GM18517 (cell line): Measurements from ENCODE around the gene GPC3.
"Not testable (repeated sequence)": the region's sequence is repeated elsewhere in the genome, so short reads cannot be mapped to it uniquely, and the experiment has no call there.

Experiments used
- ATAC-seq: cut with Tn5 transposase; IDR thresholded peaks from one replicate; pipeline ENCODE4 v1.9.1; 2021; ENCODE audit warnings: mild to moderate bottlenecking, moderate library complexity; ENCODE audit not compliant: unreplicated experiment

Gene GPC3

DNA sequence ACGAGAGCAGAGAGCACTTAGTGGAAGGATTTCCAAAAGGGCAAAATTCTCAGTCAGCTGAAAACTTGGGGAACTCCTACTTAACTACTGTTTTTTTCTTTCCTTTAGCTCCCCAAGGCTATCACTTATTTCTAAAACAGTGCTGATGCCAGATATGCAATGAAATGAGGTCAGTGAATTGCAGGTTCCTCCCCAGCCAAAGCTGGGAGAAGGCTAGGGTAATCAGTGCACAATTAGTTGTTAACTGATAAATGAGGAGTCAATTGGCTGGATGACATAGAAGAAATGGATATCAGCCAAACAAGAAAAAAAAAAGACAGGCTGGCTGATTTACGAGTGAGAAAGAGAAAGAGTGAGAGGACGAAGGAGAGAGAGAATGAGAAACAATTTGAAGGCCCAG, 195.6 kb downstream of the GPC3 start:
- no peak for ATAC-seq

DNA sequence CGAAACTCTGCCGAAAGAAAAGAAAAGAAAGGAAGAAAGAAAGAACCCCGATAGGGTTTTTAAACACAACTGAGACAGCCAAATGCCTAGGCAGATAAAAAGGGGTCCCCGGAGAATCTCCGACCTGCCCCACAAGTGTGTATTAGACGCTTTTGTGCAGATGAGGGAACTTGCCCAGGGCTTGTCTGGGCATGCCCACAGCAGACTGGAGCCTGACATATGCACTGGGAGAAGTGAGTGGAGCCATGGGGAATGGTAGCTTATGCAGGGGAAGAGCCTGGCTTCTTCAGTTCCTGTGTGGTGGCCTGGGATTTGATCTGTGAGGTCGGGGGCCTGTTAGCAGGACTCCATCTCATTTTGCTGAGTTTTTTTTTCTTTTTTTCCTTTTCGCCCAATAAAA, 199.0 kb downstream of the GPC3 start:
- ATAC-seq: no peak

DNA sequence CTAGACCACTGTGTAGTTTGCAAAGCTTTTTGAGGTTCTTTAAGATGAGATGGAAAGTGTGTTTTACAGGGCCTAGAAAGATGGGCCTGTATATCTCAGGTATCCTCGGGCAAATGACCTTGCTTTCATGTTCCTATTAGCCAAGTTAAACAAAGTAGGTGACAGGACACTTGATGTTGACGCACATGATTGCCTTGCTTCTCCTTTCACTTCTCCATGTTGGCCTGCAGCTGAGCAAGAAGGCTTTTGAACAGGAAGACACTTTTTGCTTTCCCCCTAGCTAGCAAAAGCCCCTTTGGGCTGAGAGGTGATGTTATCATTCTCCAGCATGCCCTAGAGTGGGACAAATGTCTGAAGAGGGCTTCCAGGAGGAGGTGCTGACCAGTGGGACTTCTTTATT, 202.1 kb downstream of the GPC3 start:
- no peak for ATAC-seq

DNA sequence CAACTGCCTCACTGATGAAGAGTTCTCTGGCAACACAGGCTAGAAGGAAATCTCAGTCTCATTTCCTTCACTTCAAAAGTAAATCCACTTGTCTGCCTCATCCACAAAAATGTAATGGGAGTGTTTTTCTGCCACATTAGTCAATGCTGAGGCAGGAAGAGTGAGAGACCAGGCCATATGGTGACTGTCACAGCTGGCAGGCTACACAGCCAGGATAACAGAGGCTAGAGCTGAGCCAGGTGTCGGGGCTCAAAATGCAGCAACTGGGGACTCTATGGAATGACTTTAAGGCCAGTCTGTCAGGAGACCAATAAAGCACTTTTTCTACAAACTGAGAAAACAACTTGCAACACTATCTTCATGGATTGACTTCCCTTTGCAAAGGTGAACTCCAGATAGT, 204.2 kb downstream of the GPC3 start:
- ATAC-seq: no peak

DNA sequence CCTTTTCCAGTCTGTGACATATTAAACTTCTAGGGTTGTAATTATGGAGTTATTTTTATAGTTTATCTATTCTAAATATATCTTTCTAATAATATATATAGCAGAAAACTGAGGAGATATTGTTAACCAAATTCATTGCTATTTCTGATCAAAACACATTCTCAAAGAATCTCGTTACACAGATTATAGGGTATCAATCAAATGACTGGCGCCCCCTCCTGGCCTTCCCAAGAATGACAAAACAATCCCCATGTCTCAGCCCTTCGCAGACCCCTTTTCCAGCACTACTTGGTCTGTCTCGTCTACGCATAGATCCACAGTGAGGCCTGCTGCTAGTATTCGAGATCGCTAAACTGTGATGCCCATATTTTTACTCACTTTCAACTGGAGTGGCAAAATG, 209.3 kb downstream of the GPC3 start:
- ATAC-seq: no peak

DNA sequence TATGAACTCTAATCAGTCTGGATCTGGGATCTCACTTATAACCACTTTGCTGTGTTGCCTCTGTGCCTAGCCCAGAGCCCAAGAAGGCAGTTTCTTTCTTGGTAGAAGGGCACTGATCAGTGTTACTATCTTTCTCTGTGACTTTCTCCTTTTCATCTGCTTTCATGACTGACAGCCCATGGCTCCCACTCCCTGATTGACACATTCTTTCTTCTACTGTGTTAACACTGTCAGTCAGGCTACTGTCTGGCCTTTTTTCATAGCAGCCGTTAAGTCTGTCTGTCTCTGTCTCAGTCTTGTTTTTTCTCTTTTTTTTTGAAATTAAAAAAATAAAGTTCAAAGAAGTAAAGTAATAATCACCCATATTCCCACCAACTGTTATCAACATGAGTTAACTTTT, 210.6 kb downstream of the GPC3 start:
- no peak for ATAC-seq

DNA sequence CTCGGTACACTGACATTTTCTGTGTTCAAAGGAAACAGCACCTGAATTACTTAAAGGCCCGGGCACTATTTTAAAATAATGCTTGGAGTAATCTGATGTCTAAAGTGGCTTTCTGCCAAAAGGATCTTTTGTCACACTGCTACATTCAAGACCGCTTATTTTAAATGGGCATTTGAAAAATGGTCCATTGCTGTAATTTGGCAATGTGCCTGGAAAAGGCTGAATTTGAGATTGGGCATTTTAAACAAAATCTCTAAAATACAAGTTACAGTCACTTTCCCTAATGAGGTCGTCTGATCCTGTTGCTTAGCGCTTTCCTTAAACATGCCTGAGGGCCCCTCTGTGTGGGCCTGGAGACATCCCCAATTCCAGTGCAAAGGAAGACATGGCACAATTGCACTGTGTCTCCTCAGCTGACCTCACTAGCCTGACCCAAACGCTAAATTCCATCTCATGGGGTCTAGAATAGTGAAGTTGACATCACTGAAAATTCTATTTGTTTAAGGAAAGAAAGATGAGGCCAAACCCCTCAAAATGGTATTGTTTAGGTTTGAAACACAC, 214.2 kb downstream of the GPC3 start:
- ATAC-seq: no peak

DNA sequence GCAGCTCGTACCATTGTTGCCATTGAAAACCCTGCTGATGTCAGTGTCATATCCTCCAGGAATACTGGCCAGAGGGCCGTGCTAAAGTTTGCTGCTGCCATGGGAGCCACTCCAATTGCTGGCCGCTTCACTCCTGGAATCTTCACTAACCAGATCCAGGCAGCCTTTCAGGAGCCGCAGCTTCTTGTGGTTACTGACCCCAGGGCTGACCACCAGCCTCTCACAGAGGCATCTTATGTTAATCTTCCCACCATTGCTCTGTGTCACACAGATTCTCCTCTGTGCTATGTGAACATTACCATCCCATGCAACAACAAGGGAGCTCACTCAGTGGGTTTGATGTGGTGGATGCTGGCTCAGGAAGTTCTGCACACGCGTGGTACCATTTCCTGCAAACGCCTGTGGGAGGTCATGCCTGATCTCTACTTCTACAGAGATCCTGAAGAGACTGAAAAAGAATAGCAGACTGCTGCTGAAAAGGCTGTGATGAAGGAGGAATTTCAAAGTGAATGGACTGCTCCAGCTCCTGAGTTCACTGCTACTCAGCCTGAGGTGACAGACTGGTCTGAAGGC, 222.3 kb downstream of the GPC3 start:
- not testable (repeated sequence) for ATAC-seq

DNA sequence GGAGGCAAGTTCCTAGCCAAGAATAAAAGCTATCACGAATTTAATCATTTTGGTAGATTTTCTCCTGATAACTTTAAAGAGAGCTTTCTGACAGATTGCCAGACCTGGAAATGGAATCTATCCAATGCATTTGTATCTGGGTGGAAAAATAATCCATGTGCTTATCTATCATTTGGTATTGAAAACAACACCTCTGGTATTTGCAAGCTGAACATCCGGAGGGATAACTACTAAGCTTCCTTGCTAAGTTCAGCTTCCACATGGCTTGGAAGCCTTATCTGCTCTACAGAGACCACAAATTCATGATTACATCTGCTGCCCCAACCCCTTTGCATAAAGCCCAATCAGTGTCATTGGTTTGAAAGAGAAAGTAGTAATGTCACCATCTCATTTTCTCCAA, 230.7 kb downstream of the GPC3 start:
- no peak for ATAC-seq

DNA sequence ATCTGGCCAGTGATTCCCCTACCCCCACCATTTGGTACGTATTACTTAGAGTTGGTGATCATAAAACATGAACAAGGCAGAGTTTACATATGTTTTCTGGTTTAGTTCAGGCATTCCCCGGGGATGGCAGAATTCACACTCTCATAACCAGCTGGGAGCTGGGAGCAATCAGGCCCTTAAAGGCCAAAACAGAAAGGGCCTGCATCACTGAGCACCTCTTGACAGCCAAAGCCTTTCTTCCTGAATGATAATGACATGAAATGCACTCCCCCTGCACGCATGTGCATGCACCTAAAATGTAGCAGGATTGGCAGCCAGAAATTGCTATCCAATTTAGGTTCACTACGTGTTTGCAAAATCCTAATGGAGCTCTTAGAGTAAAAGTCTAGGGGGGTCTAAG, 235.4 kb downstream of the GPC3 start:
- no peak for ATAC-seq

DNA sequence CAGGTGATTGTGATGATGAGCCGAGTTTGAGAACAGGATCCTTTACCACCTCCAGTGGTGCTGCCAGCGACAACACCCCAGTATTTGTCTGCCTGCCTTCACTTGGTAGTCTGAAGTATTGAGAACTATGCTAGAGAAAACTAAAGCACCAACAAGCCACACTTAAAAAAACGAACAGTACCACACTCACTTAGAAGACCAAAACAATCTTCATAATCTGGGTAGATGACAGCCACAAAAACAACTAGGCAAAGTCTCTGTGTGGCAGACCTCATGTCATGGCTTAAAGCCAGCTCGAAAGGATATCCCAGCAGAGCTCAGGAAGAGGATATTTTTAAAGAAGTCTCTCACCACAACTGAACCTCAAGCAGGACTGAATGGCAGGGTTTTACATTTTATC, 236.0 kb downstream of the GPC3 start:
- no peak for ATAC-seq

DNA sequence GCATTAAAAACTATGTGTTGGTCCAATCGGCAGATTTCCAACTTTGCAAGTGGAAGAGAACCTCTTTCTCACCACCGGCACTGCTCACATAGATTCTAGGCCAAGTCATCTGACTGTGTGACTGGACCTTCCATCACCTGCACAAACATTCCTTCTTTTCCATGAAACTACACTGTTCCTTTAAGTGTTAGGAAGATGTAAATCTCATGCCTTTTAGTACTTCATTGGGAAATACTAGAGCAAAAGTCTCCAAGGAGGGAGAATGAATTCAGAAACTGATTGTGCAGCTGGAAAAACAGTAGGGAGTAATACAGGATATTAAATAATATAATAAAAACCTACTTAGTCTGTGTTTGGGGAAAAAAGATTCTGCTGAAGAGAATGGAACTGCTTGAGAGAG, 238.2 kb downstream of the GPC3 start:
- no peak for ATAC-seq

DNA sequence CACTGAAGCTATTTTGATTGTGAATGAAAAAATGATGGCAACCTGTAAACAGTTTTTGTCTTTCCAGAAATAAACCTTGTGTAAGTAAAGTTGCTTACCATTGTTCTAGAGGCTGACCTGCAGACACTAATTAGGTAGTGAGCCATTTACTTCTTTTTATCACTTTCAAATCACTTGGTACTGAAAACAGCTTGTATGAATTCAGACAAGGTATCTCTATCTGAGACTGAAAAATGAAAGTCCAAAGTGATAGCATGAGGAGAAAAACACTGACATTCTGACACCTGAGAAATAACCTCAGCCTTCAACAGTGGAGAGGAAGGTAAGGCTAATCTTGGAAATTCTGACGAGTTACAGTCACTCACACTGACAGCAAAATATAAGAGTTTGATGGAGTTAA, 238.8 kb downstream of the GPC3 start:
- no peak for ATAC-seq

DNA sequence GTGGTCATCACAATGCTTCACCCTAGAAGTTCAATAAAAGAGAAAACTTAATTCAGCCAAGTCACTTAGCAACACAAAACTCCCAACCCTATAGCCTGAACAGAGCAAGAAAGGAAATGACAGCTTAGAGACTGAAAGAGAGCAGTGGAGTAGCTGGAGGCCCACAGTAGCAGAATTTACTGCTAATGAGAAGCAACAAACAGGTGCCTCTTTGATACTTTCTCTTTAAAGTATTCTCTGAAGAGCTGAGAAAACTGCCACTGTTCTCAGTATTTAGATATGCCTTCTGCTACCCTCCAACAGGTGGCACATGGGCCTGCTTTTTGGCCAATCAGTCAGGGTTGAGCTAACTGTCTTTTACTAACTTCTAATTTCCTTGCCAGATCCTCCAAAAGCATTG, 240.0 kb downstream of the GPC3 start:
- peak; percentile 75 for ATAC-seq

DNA sequence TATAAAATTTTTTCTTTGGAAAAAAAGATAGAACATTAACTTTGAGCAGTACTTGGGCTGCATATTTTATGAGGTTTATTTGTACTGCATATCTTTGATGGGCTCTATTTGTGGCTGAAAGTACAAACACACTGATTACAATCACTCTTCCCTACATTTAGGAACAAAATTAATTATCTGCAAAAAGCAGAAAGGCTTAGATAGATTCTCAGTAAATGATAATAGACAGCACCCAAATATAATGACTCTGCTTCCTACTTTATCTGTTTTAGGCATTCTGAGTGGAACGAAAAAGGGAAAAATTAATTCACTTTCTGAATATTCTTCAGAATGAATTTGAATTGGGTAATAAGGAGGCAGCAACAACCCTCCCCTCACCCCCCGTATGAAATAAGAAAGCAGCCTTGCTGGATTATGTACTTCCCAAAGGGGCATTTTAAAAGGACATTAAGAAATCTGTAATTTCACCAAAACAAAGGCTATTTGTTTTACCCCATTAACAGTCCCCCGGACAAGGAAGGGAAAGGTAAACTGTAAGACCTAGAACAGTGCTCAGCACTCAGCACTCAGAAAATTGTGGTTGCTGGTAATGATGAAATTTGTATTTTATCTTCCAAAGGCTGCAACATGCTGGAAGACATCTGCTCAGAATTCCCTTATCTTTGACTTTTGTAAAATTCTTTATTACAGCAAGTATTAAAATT, 242.6 kb downstream of the GPC3 start:
- ATAC-seq: no peak

DNA sequence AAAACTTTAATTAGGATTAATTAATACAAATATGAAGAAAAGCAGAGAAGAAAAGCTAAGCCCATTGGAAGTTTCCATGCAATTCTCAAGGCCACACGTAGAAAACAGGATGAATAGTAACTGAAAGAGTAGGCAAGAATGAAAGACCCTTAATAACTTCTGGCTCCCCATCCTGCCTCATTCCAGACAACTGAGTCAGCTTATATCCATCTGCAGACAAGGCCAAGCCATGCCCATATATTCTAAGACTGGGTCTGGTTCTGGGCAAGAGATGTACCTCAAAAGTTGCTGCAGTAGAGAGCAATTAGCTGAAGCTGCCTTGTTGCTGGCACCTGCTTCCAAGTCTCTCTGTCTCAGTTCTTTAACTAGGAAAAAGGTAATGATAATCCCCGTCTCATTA, 244.1 kb downstream of the GPC3 start:
- ATAC-seq: no peak

DNA sequence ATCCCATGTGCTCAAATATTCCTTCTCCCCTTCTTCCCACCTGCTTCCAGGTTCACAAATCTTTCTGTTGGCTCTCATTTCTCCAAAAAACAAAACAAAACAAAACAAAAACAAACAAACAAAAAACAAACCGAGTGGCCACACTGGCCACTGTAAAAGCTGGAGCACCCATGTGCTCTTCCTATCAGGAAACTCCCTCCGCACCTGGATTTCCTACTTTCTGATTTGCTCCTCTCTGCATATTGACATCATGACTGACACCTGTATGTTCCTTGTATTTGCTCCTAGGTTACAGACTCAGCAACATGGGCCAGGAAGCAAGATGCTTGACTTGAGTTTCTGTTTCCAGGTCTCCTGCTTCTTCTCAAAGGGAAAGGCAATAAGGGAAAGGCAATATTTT, 258.8 kb downstream of the GPC3 start:
- ATAC-seq: no peak

DNA sequence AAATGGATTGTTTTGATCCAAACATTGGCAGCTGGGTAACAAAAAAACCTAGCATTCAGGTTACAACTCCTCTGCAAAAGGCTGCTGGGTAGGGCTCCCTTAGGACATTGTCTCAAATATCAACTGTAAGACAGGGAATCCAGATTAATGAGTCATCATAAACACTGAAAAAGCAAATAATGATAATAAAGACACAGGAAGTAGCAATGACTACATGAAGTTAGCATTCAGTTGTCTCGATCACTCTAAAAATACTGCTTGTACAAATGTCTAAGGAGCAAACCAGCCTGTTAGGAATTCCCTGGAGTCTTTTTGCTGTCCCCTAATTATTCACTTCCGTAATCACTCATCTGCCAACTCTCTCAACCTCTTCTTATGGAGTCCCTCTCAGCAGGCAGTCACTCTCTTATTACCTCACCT, 259.2 kb downstream of the GPC3 start:
- ATAC-seq: no peak

DNA sequence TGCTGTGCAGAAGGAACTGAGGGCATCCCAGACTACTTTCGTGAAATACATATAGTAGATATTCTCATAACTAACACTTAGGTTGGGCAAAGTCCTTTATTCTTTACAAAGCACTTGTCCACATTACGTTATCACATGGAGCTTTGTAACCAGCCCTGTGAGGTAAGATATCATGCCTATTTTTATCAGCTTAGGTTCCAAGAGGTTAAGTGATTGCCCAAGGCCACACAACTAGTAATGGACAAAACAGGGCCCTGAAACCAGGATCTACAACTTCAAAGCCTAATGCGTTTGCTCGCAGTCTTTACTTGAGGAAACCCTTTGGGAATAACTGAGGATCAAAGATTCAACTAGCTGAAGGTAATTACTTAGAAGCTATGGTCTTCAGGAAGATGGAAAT, 261.5 kb downstream of the GPC3 start:
- ATAC-seq: no peak

DNA sequence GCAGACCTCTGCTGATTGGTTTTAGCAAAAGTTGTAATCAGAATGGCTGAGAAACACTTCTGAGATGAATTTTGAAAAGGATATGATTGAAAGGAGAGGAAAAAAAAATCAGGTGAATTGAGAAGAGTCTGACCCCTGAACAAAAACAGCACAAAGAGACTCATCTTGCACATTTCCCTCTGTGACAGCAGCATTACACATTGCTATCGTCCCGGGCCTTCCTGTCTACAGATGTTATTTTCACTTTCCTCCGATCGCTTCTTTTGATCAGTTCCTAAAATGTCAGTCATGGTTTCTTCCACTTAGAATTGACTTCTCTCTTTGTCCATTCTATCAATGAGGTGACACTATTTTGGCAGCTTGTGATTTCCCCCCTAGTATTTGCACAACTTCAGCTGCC, 262.6 kb downstream of the GPC3 start:
- no peak for ATAC-seq

DNA sequence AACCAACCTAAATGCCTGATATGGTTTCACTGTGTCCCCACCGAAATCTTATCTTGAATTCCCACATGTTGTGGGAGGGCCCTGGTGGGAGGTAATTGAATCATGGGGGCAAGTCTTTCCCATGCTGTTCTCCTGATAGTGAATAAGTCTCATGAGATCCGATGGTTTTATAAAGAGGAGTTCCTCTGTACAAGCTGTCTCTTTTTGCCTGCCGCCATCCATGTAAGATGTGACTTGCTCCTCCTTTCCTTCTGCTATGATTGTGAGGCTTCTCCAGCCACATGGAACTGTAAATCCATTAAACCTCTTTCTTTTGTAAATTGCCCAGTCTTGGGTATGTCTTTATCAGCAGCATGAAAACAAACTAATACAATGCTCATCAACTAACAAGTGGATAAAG, 265.1 kb downstream of the GPC3 start:
- not testable (repeated sequence) for ATAC-seq

DNA sequence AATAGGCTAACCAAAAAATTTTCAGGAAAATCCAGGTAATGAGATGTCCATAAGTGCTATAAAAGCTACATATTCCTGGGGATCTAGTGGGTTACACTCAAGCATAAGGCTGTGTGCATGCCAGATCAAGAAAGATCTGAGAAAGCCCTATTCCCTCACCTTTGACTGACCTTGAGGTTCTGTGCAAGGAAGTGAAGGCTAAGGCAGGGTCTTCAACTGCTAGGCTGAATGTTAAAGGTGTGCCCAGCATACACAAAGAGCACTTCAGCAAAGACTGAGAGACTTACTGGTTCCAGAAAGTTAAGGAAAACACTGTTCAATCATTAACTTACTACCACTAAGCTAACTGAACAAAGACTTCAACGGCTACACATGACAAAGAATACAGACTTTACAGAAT, 269.7 kb downstream of the GPC3 start:
- ATAC-seq: no peak

DNA sequence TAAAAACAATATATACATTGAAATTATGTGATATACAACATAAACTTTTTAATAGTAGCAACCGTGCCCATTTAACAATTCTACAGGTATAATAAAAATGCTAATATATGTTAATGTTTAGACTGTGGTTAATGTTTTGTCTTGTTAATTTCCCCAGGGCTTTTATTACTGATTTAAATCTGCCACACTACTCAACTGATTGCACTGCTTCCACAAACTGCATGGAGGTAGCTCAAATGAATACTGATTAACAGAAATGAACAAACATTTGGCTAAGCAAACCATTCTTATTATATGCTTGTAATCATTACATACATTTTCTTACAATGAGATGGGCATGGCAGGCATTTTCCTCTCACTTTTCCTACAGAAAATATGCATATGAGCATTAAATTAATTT, 275.9 kb downstream of the GPC3 start:
- no peak for ATAC-seq
